ENCODE results near the gene PAAF1.

The PAAF1 gene

GRCh38 chr11:73916435-73916834 lies 39.6 kb downstream of the PAAF1 start:
- H2BK15ac ChIP-seq (ENCODE audit: low read length): no peak overlapping the region
- peaks cover 16 to 92% of the 10 kb centered on the region in 2 donors for H3K36me3 ChIP-seq (replicated peaks in 1 of 2; ENCODE audit: control insufficient read depth in 2 of 2, insufficient read depth in 2 of 2, low read length in 2 of 2)
- H3K23ac ChIP-seq (ENCODE audit: low read depth, low read length, poor library complexity): no peak overlapping the region
- no peak overlapping the region for H3K14ac ChIP-seq (ENCODE audit: low read length)
- H3K9me3 ChIP-seq (replicated peaks in 1 of 2; ENCODE audit: control insufficient read depth in 2 of 2, insufficient read depth in 1 of 2, low read depth in 1 of 2, low read length in 2 of 2): no peaks in the 10 kb centered on the region
- H3K4me2 ChIP-seq (ENCODE audit: insufficient read depth, low read length, poor library complexity, severe bottlenecking): no peak overlapping the region
- DNase-seq (ENCODE audit: low spot score): no peak
- H3K4me1 ChIP-seq (ENCODE audit: control insufficient read depth in 2 of 2, insufficient read depth in 1 of 2, low read depth in 1 of 2, low read length in 2 of 2): no peaks in the 10 kb centered on the region
- no peak overlapping the region for H4K8ac ChIP-seq (ENCODE audit: low read depth, low read length)
- H2BK5ac ChIP-seq (ENCODE audit: low read length): no peak overlapping the region
- H2AK5ac ChIP-seq (ENCODE audit: low read depth, low read length): no peak overlapping the region
- WGBS, 2 donors (ENCODE audit: extremely low coverage in 2 of 2, insufficient read length in 2 of 2, insufficient replicate concordance in 1 of 2): no CpG with 5 or more reads among the region's 1 CpG
- H2AFZ ChIP-seq (ENCODE audit: low read length): no peak overlapping the region
- H3K4me3 ChIP-seq (ENCODE audit: low read length in 2 of 2): no peak overlapping the region
- no peak overlapping the region for H3K27ac ChIP-seq (replicated peaks; ENCODE audit: low read length)
- no peak overlapping the region for H3K4ac ChIP-seq (ENCODE audit: low read length)
- no peaks in the 10 kb centered on the region for H3K79me1 ChIP-seq (ENCODE audit: low read depth, low read length)
- no peak overlapping the region for H3K18ac ChIP-seq (ENCODE audit: low read length)
- no peaks in the 10 kb centered on the region for H3K27me3 ChIP-seq (ENCODE audit: control insufficient read depth in 3 of 3, insufficient read depth in 3 of 3, low read depth in 1 of 3, low read length in 3 of 3)
- H2BK120ac ChIP-seq (ENCODE audit: low read depth, low read length): no peak overlapping the region
- H4K91ac ChIP-seq (ENCODE audit: low read depth, low read length, poor library complexity): no peak overlapping the region
- no peak overlapping the region for H2BK12ac ChIP-seq (ENCODE audit: low read length)
- no peak overlapping the region for H3K9ac ChIP-seq (ENCODE audit: low read depth, low read length, poor library complexity)

DNA sequence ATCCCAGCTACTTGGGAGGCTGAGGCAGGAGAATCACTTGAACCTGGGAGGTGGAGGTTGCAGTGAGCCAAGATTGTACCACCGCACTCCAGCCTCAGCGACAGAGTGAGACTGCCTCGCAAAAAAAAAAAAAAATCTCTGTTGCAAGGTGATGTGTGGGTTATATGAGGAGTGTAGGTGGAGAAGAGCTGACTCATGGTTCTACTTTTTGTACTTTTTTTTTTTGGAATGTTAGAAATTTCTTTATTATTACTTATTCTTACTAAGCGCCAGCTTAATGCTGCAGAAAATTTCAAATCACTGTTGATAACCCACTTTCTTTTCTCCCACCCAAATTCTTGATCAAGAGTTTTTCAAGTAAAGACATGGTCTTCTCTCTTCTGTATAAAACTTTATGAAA lies 44.4 kb downstream of the PAAF1 start:
- Histone ChIP-seq H2BK5ac (ENCODE audit: low read length) (no peak overlapping the region), H3K4me3 (ENCODE audit: low read length in 2 of 2) (no peak overlapping the region), H3K4me1 (ENCODE audit: control insufficient read depth in 2 of 2, insufficient read depth in 1 of 2, low read depth in 1 of 2, low read length in 2 of 2) (no peaks in the 10 kb centered on the region), H3K14ac (ENCODE audit: low read length) (no peak overlapping the region), H3K79me1 (ENCODE audit: low read depth, low read length) (no peaks in the 10 kb centered on the region), H3K36me3 (replicated peaks in 1 of 2; ENCODE audit: control insufficient read depth in 2 of 2, insufficient read depth in 2 of 2, low read length in 2 of 2) (peaks cover 20 to 81% of the 10 kb centered on the region in 2 donors), H3K27me3 (ENCODE audit: control insufficient read depth in 3 of 3, insufficient read depth in 3 of 3, low read depth in 1 of 3, low read length in 3 of 3) (no peaks in the 10 kb centered on the region), H3K9ac (ENCODE audit: low read depth, low read length, poor library complexity) (no peak overlapping the region), H3K4ac (ENCODE audit: low read length) (no peak overlapping the region), H3K18ac (ENCODE audit: low read length) (no peak overlapping the region), H3K27ac (replicated peaks; ENCODE audit: low read length) (no peak overlapping the region), H2BK15ac (ENCODE audit: low read length) (no peak overlapping the region), H3K4me2 (ENCODE audit: insufficient read depth, low read length, poor library complexity, severe bottlenecking) (no peak overlapping the region), H4K8ac (ENCODE audit: low read depth, low read length) (no peak overlapping the region), H2BK12ac (ENCODE audit: low read length) (no peak overlapping the region), H2AFZ (ENCODE audit: low read length) (no peak overlapping the region), H3K9me3 (replicated peaks in 1 of 2; ENCODE audit: control insufficient read depth in 2 of 2, insufficient read depth in 1 of 2, low read depth in 1 of 2, low read length in 2 of 2) (no peaks in the 10 kb centered on the region), H4K91ac (ENCODE audit: low read depth, low read length, poor library complexity) (no peak overlapping the region), H2AK5ac (ENCODE audit: low read depth, low read length) (no peak overlapping the region), H2BK120ac (ENCODE audit: low read depth, low read length) (no peak overlapping the region), H3K23ac (ENCODE audit: low read depth, low read length, poor library complexity) (no peak overlapping the region)
- no CpG with 5 or more reads among the region's 4 CpGs for WGBS, 2 donors (ENCODE audit: extremely low coverage in 2 of 2, insufficient read length in 2 of 2, insufficient replicate concordance in 1 of 2)
- DNase-seq (ENCODE audit: low spot score): no peak

DNA sequence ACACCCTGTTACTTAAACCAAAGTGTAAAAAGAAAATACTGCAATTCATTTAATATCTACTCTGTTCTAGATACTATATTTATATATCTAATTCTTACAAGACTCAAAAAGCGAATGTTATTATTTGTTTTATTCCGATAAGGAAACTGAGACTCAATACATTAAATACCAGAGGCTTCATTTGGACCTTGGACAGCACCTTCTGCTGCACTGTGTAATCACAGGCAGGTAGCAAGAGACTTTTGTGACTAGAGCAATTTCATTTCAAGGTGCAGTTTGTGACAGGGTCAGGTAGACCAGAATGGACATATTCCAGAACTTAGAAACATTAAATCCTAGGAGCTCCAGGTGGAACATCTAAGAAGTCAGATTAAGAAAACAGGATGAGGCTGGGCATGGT lies 52.6 kb downstream of the PAAF1 start:
- Histone ChIP-seq H3K4ac (ENCODE audit: low read length) (no peak overlapping the region), H3K36me3 (replicated peaks in 1 of 2; ENCODE audit: control insufficient read depth in 2 of 2, insufficient read depth in 2 of 2, low read length in 2 of 2) (peaks cover 16 to 75% of the 10 kb centered on the region in 2 donors), H3K27me3 (ENCODE audit: control insufficient read depth in 3 of 3, insufficient read depth in 3 of 3, low read depth in 1 of 3, low read length in 3 of 3) (no peaks in the 10 kb centered on the region), H3K18ac (ENCODE audit: low read length) (no peak overlapping the region), H2BK120ac (ENCODE audit: low read depth, low read length) (no peak overlapping the region), H3K14ac (ENCODE audit: low read length) (no peak overlapping the region), H3K4me2 (ENCODE audit: insufficient read depth, low read length, poor library complexity, severe bottlenecking) (no peak overlapping the region), H4K8ac (ENCODE audit: low read depth, low read length) (no peak overlapping the region), H3K9me3 (replicated peaks in 1 of 2; ENCODE audit: control insufficient read depth in 2 of 2, insufficient read depth in 1 of 2, low read depth in 1 of 2, low read length in 2 of 2) (no peaks in the 10 kb centered on the region), H2BK5ac (ENCODE audit: low read length) (no peak overlapping the region), H3K79me1 (ENCODE audit: low read depth, low read length) (no peaks in the 10 kb centered on the region), H3K27ac (replicated peaks; ENCODE audit: low read length) (no peak overlapping the region), H3K23ac (ENCODE audit: low read depth, low read length, poor library complexity) (no peak overlapping the region), H3K4me3 (ENCODE audit: low read length in 2 of 2) (no peak overlapping the region), H4K91ac (ENCODE audit: low read depth, low read length, poor library complexity) (no peak overlapping the region), H2BK15ac (ENCODE audit: low read length) (no peak overlapping the region), H2AK5ac (ENCODE audit: low read depth, low read length) (no peak overlapping the region), H2AFZ (ENCODE audit: low read length) (no peak overlapping the region), H3K9ac (ENCODE audit: low read depth, low read length, poor library complexity) (no peak overlapping the region), H2BK12ac (ENCODE audit: low read length) (no peak overlapping the region), H3K4me1 (ENCODE audit: control insufficient read depth in 2 of 2, insufficient read depth in 1 of 2, low read depth in 1 of 2, low read length in 2 of 2) (peaks cover 0 to 2% of the 10 kb centered on the region in 2 donors)
- DNase-seq (ENCODE audit: low spot score): no peak
- WGBS, 2 donors (ENCODE audit: extremely low coverage in 2 of 2, insufficient read length in 2 of 2, insufficient replicate concordance in 1 of 2): no CpG with 5 or more reads among the region's 2 CpGs

- H3K4me1 ChIP-seq (ENCODE audit: control insufficient read depth in 2 of 2, insufficient read depth in 1 of 2, low read depth in 1 of 2, low read length in 2 of 2): peaks cover 0 to 2% of the 10 kb centered on the region in 2 donors
- WGBS, 2 donors (ENCODE audit: extremely low coverage in 2 of 2, insufficient read length in 2 of 2, insufficient replicate concordance in 1 of 2): no CpG with 5 or more reads among the region's 7 CpGs
- H3K27me3 ChIP-seq (ENCODE audit: control insufficient read depth in 3 of 3, insufficient read depth in 3 of 3, low read depth in 1 of 3, low read length in 3 of 3): no peaks in the 10 kb centered on the region
- no peak overlapping the region for H2BK5ac ChIP-seq (ENCODE audit: low read length)
- H2BK120ac ChIP-seq (ENCODE audit: low read depth, low read length): no peak overlapping the region
- H3K4me2 ChIP-seq (ENCODE audit: insufficient read depth, low read length, poor library complexity, severe bottlenecking): no peak overlapping the region
- H3K4ac ChIP-seq (ENCODE audit: low read length): no peak overlapping the region
- peak overlapping the region; percentile 46 for H2AFZ ChIP-seq (ENCODE audit: low read length)
- H4K91ac ChIP-seq (ENCODE audit: low read depth, low read length, poor library complexity): no peak overlapping the region
- no peak overlapping the region for H3K23ac ChIP-seq (ENCODE audit: low read depth, low read length, poor library complexity)
- H2AK5ac ChIP-seq (ENCODE audit: low read depth, low read length): no peak overlapping the region
- no peak overlapping the region for H3K9ac ChIP-seq (ENCODE audit: low read depth, low read length, poor library complexity)
- peaks cover 14 to 69% of the 10 kb centered on the region in 2 donors for H3K36me3 ChIP-seq (replicated peaks in 1 of 2; ENCODE audit: control insufficient read depth in 2 of 2, insufficient read depth in 2 of 2, low read length in 2 of 2)
- peak; percentile 72 for DNase-seq (ENCODE audit: low spot score)
- H3K4me3 ChIP-seq (ENCODE audit: low read length in 2 of 2): no peak overlapping the region
- H3K18ac ChIP-seq (ENCODE audit: low read length): no peak overlapping the region
- no peaks in the 10 kb centered on the region for H3K79me1 ChIP-seq (ENCODE audit: low read depth, low read length)
- H4K8ac ChIP-seq (ENCODE audit: low read depth, low read length): no peak overlapping the region
- H3K27ac ChIP-seq (replicated peaks; ENCODE audit: low read length): peak overlapping the region; percentile 56
- no peak overlapping the region for H2BK15ac ChIP-seq (ENCODE audit: low read length)
- H2BK12ac ChIP-seq (ENCODE audit: low read length): no peak overlapping the region
- H3K9me3 ChIP-seq (replicated peaks in 1 of 2; ENCODE audit: control insufficient read depth in 2 of 2, insufficient read depth in 1 of 2, low read depth in 1 of 2, low read length in 2 of 2): no peaks in the 10 kb centered on the region
- H3K14ac ChIP-seq (ENCODE audit: low read length): no peak overlapping the region
Measured at GRCh38 chr11:73931039-73931645, 54.3 kb downstream of the PAAF1 start.

Measured in neuronal stem cell (in vitro differentiated cells).